HG03095 (cell line): ENCODE data around the gene PTGES3.
"Not testable (repeated sequence)": the region's sequence is repeated elsewhere in the genome, so short reads cannot be mapped to it uniquely, and the experiment has no call there.

Experiments used
- ATAC-seq: cut with Tn5 transposase; IDR thresholded peaks from one replicate; pipeline ENCODE4 v1.9.1; 2021; ENCODE audit warnings: moderate library complexity; ENCODE audit not compliant: unreplicated experiment

The PTGES3 gene, protein sequence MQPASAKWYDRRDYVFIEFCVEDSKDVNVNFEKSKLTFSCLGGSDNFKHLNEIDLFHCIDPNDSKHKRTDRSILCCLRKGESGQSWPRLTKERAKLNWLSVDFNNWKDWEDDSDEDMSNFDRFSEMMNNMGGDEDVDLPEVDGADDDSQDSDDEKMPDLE

DNA sequence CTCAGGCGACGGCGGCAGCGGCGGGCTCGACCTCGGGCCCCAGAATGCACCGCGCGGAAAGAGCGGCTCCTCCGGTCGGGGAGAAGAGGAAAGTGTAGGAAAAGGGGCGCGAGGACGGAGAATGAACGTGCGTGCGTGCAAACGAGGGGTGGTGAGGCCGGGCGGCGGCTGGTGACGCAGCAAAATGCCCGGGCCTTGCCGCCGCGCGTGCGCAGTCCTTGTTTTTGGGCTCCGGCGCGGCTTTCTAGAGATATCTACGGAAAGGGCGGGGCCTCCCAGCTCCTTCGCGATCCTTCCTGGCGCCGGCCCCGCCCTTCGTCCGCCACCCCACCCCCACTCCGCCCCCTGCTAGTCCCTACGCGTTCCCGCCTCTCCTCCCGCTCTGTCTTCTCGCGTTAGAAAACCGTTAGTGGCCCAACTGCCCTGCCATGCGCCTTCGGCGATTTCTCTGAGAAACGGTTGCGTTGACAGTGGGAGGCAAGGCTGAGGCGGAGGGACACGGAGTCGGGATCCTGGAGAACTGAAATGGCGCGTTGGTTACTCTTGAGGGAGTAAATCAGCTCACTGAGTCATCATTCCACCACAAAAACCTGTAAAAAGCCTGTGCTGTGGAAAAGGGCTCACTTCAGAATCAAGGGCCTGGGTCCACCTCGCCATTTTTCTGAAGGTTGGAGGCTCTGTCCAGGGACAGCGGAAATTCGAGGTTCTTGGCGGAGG lies at the start of gene PTGES3:
TSS of gene PTGES3 (minus strand) at position 156 of the 717 bp plus-strand sequence. CDS start 285 bp downstream, outside the sequence.
- peak; percentile 53 for ATAC-seq

DNA sequence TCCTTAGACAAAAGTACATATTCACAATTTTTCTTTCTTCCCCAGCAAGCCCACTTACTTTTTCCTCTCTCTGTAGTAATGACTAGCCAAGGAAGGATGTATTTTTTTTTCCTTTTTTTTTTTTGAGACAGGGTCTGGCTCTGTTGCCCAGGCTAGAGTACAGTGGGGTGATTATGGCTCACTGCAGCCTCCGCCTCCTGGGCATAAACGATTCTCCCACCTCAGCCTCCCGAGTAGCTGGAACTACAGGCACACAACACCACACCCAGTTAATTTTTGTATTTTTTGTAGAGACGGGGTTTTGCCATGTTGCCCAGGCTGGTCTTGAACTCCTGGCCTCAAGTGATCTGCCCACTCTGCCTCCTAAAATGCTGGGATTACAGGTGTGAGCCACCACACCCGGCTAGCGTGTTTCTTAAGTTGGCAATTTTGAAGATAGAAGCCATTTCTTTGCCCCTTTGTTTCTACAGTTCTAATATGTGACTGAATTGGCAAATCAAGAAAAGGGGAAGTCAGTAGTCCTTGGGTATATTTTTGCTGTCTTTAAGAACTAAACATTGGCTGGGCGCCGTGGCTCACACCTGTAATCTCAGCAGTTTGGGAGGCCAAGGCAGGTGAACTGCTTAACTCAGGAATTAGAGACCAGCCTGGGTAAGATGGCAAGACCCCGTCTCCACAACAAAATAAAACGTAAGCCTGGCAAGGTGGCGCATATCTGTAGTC lies 40.2 kb upstream of the PTGES3 start:
- no peak for ATAC-seq

DNA sequence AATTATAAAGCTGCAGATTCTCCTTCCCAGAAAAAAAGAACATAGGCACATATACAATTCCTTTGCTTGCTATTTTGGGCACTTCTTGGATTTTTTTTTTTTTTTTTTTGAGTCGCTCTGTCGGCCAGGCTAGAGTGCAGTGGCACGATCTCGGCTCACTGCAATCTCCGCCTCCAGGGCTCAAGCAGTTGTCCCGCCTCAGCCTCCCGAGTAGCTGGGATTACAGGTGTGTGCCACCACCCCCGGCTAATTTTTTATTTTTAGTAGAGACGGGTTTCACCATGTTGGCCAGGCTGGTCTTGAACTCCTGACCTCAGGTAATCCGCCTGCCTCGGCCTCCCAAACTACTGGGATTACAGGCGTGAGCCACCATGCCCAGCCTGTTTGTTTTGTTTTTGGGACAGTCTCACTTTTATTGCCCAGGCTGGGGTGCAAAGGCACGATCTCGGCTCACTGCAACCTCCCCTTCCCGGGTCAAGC lies 38.2 kb upstream of the PTGES3 start:
- ATAC-seq: not testable (repeated sequence)

DNA sequence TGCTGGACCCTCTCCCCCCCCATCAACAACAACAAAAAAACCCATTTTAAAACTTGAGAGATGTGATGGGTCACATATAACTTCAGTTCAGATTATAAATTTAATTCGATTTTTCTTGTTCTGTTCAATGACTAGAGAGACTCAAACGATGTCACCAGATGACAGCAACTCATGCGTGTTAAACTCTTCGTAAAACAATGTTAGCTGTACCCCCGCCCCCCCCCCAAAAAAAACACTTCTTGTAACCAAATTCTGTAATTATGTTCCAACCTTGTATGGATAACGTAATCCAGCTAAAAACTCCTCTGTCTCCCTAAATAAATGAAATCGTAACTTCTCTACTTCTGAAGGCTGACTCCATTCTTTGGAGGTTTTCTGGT lies 37.6 kb upstream of the PTGES3 start:
- ATAC-seq: no peak

DNA sequence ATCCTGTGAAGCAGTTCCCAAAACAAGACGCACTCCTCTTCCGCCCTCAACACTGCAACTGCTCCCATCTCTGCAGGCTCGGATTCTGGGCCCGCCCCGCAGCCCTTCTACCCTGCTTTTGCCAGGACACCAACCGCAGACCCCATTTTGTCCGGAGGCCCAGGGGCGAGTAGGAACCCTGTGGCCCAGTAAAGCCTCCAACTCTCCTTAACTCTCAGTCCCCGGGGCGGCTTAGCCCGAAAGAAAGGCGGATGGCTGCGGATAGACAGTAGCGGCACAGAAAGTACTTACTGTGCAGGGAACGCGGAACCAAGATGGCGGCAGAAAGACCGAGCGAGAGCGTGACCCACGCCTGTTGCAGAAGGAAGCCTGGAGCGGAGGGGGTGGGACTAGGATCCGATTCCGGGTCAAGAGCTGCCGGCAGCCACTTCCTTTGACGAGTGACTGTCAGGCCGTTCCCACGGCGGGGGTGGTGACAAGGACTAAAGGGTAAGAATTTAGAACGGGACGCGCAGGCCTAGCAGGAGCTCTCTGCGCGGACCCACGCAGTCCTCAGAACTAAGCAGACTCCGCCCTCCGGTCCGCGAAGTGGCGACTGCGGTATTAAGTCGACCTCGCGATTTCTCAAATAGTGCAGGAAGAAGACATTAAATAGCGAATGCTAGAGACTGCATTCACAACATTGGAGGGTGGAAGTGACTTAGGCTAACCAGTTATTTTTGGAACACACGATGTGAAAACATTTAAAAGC lies 37.1 kb upstream of the PTGES3 start, which contains the start of gene NACA:
TSS of gene NACA (minus strand) at position 328 of the 751 bp plus-strand sequence. CDS start 778 bp downstream, outside the sequence.
- peak; percentile 91 for ATAC-seq

DNA sequence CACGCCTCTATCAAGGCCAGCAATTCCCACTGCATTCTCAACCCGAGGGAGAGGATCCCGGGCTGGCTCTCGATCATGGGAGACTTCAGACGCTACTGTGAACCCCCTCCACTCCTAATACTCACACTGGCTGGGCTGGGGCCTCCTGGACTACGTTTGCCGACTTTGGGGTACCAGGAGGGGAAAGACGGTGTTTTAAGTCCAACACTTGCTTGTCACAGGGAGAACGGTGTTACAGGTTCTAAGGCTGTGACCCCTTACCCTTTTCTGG lies 36.6 kb upstream of the PTGES3 start:
- ATAC-seq: no peak

DNA sequence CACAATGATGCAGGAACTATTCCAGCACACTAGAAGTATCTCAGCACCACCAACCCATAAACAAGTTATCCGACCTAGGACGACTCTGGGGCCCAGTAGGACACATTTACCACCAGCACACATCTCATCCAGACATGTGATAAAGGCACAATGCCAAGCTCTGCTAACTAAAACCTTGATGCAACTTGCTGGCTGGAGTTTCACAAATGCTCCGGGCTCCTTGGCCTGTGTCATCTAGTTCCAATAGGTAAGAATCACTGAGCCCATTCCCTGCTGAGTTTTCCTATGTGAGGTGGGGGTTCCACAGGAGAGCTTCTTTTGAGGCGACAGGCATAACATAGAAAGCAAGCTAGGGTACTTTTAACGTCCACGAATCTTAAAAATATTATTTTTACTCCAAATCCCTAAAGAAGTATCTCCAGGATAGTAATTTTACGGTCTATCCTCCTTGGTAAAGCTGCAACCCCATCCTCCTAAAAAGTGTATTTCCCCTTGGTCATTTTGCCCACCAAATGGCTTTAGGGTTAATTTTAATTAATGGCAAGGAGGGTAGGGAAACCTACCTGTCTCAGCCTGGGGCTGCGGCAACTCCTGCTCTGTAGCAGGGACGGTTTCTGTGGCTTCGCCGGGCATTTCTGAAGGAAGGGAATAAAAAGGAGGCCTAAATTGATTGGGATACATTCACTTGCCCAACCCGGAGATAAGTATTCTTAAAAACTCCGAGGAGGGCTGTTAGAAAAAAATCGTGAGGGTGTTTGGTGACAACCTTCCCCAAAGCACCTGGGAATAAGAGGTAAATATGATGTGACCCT lies 36.0 kb upstream of the PTGES3 start:
- ATAC-seq: no peak

DNA sequence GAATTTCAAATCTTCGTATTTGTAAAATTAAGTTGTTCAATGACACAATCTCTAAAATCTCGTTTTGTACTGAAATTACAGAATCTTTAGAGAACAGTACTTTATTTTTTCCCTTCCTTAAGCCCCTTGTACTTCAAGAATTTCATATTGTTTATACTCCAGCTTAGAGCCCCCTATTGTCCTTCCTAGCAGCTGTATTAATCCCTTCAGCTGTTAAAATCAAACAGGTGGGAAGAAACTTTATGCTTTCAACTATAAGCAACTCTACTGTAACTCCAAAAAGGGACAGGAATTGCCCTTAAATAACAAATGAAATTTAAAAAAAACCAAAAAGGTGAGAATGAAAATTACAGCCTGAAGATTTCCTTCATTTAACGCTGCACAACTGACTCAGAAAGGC lies 35.3 kb upstream of the PTGES3 start:
- no peak for ATAC-seq

DNA sequence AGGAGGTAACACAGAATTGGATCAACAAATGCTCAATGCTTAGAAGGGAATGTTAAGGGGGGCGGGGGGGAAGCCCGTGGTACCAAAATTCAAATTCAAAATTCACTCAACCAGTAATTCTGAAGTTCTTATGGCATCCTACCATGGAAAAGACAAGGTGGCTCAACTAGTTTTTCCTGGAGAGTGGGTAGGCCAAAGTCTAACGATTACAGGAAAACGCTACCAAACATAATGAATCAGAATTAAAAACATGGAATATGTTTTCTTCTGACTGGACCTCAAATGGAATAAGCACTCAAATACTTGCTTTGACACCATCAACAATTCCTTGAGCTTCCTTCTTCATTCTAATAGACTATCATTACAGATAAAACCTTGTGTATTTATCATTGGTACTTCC lies 34.7 kb upstream of the PTGES3 start:
- no peak for ATAC-seq

DNA sequence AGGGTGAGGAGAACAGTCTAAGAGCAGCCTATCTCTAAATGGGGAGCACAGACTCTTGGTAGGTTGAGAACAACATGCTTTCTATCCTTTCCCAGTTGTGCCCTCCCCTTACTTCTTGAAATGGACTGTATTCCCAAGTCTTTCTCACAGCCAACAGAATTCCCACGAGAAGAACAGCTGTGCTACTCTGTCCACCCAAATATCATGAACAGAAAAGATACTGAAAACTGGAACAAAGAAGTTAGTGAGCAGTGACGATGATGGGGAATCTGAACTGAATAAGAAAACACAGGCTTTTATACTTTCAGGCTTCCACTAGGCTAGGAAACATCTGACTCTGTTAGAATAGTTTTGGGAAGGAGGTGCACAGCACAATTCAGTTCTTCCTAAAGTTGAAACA lies 33.6 kb upstream of the PTGES3 start:
- no peak for ATAC-seq

DNA sequence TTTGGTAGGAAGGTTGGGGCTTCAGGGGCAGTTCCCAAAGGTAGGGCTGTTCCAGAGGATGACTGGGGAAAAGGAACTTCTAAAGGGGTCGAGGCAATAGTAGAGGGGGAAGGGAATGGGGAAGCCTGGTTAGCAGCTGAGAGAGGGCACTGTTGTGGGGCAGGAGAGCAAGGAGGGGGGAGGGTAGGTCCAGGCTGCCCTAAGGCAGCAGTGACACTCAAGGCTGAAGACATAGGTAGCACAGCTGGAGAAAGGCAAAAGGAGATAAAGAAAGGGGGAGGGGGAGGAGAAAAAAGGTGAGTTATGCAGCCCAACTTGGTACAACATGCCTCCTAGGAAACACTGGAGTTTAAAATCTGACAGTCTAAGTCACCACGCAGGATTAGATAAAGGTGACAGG lies 33.1 kb upstream of the PTGES3 start:
- no peak for ATAC-seq

DNA sequence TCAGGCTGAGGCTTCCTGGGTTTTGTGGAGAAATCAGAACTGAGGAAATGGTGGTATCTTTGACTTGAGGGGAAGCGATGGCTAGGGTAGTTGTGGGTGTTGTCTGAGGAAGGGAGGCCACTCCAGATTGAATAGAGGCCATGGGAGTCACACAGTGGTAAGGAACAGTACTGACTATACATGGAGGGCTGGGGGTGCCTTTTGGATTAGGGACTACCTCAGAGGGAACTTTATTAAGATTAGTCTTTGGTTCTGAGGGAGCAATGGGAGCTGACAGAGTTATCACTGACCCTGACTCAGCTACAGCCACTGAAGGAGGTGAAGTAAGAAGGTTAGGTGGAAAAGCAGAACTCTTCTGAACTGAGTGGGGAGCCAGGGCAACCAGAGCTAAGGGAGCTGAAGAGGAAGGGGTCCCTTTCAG lies 32.7 kb upstream of the PTGES3 start:
- no peak for ATAC-seq

DNA sequence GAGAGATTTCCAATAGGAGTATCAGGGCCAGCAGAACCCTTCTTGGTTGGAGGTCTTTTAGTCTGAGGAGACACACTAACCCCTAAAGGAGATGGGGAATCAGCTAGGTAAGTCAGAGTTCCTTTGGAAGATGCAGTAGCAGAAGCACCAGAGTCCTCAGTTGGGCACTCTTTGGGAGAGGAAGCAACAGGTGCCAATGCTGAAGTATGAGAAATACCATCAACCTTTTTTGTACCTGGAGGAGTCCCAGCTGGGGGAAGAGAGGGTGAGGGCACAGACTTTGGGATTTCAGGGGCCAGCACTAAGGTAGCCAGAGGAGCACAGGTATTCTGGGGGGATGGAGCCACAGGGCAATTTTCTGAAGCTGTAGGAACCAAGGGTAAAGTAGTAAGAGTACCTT lies 31.0 kb upstream of the PTGES3 start:
- no peak for ATAC-seq

DNA sequence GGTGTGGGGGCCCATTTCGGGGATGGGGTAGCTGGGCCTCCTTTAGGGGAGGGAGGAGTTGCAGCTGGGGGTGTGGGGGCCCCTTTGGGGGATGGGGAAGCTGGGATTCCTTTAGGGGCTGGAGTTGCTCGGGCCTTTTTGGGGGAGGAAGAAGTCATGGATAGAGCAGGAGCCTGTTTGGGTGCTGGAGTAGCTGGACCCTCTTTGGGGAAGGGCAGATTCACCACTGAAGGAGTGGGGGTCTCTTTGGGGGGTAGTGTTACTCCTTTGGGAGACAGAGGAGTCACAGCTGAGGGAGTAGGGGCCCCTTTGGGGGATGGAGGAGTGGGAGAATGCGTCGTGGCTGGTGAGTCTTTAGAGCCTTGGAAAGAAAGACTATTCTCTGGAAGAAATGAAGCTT lies 30.6 kb upstream of the PTGES3 start:
- no peak for ATAC-seq

DNA sequence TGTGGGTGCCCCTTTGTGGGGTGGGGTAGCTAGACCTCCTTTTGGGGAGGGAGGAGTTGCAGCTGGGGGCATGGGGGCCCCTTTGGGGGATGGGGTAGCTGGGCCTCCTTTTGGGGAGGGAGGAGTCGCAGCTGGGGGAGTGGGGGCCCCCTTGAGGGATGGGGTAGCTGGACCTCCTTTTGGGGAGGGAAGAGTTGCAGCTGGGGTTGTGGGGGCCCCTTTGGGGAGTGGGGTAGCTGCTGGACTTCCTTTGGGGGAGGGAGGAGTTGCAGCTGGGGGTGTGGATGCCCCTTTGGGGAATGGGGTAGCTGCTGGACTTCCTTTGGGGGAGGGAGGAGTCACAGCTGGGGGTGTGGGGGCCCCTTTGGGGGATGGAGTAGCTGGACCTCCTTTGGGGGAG lies 30.1 kb upstream of the PTGES3 start:
- ATAC-seq: no peak

DNA sequence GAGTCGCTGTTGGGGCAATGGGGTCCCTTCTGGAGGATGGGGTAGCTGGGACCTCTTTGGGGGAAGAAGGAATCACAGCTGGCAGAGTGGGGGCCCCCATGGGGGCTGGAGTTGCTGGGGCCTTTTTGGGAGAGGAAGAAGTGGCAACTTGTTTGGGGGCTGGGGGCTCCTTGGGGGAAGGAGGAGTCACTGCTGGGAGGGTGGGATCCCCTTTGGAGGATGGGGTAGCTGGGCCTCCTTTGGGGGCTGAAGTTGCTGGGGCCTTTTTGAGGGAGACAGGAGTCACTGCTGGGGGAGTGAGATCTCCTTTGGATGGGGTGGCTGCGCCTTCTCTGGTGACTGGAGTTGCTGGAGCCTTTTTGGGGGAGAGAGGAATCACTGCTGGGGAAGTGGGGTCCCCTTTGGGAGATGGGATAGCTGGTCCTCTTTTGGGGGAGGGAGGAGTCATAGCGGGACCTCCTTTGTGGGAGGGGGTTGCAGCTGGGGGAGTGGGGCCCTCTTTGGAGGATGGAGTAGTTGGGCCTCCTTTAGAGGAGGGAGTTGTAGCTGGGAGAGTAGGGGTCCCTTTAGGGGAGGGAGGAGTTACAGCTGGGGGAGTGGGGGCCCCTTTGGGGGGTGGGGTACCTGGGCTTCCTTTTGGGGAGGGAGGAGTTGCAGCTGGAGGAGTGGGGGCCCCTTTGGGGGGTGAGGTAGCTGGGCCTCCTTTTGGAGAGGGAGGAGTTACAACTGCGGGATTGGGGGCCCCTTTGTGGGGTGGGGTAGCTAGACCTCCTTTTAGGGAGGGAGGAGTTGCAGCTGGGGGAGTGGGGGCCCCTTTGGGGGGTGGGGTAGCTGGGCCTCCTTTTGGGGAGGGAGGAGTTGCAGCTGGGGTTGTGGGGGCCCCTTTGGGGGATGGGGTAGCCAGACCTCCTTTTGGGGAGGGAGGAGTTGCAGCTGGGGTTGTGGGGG lies 29.1 kb upstream of the PTGES3 start:
- no peak for ATAC-seq

DNA sequence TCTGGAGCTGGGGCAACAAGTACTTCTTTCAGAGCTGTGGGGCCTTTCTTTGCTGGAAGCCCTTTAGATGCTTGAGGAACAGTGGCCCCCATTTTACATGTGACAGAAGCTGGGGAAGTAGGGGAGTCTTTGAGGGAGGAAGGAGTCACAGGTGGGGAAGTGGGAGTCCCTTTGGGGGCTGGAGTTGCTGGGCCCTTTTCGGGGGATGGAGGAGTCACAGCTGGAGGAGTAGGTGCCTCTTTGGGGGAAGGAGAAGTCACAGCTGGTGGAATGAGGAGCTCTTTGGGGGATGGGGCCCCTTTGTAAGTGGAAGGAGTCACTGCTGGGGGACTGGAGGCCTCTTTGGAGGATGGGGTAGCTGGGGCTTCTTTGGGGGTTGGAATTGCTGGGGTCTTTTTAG lies 28.4 kb upstream of the PTGES3 start:
- no peak for ATAC-seq

DNA sequence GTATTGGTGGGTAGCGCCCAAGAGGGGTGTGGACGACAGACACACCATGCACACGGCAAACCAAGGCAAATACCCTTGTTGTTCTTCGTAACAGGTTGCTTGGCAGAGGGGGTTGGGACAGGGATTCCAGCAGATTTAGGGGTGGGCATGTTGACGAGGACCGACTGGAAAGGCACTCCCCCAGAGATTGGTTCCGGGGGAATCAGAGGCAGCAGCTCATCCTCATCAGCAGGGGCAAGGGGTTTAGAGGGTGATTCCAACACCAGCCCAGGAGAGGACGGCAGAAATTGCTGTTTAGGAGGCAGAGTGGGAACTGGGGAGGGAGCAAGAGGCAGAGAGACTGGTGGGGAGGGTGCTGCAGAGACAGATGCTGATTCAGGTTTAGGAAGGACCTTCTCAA lies 27.7 kb upstream of the PTGES3 start:
- no peak for ATAC-seq

DNA sequence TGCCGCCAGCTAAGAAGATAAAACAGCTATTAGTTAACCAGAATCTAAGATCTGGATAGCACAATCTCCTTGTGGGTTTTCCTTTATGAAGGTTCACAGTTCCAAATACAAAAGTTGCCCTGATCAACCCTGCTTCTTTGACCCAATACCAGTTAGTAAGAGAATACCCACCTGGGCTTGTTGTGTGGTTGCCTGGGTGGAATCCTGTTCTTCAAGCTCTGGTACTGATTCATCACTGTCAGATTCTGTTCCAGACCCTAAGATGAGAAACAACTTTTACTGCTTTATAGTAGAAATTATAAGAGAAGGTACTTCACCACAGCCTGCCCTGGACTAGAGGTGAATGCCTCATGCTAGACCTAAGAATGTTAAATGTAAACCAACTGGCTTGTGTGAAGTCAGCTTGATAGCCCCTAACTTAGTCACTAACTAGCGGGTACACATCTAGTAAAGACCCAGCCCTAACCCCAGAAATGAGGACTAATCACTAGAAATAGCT lies 26.4 kb upstream of the PTGES3 start:
- no peak for ATAC-seq
